BLaER1 (cell line): ENCODE measurements around the gene AKR1E2.

Experiments
- H3K27ac ChIP-seq: shearing (Covaris generic); formaldehyde crosslinking; 2 replicates; pipeline ENCODE4 v1.8.1; 2022
- H3K27me3 ChIP-seq: shearing (Covaris generic); formaldehyde crosslinking; 2 replicates; pipeline ENCODE4 v1.8.1; 2022
- H3K36me3 ChIP-seq: shearing (Covaris generic); formaldehyde crosslinking; 2 replicates; pipeline ENCODE4 v1.8.1; 2022
- H3K4me1 ChIP-seq: shearing (Covaris generic); formaldehyde crosslinking; 2 replicates; pipeline ENCODE4 v1.8.1; 2022
- H3K4me2 ChIP-seq: shearing (Covaris generic); formaldehyde crosslinking; 2 replicates; pipeline ENCODE4 v1.8.1; 2022
- H3K4me3 ChIP-seq: shearing (Covaris generic); formaldehyde crosslinking; 2 replicates; pipeline ENCODE4 v1.8.1; 2022
- H3K9ac ChIP-seq: shearing (Covaris generic); formaldehyde crosslinking; 2 replicates; pipeline ENCODE4 v1.8.1; 2022
- H3K9me3 ChIP-seq: shearing (Covaris generic); formaldehyde crosslinking; 2 replicates; pipeline ENCODE4 v1.8.1; 2022
- H4K20me1 ChIP-seq: shearing (Covaris generic); formaldehyde crosslinking; 2 replicates; pipeline ENCODE4 v1.8.1; 2022
- Cebpa-rat ChIP-seq: shearing (Covaris generic); IDR thresholded peaks from 2 replicates; pipeline ENCODE4 v1.8.1; 2022

The AKR1E2 gene

GRCh38 chr10:4825456-4825867 lies 545 bp upstream of the AKR1E2 start:
- H3K9me3 ChIP-seq = peaks cover 17% of the 10 kb centered on the region
- H3K36me3 ChIP-seq = no peaks in the 10 kb centered on the region
- H4K20me1 ChIP-seq = no peaks in the 10 kb centered on the region
- H3K27me3 ChIP-seq = peaks cover 39% of the 10 kb centered on the region
- no peak overlapping the region for H3K27ac ChIP-seq
- no peak for TF ChIP-seq Cebpa-rat
- H3K4me2 ChIP-seq = no peak overlapping the region
- H3K4me3 ChIP-seq = no peak overlapping the region
- no peak overlapping the region for H3K9ac ChIP-seq
- H3K4me1 ChIP-seq = no peaks in the 10 kb centered on the region

DNA sequence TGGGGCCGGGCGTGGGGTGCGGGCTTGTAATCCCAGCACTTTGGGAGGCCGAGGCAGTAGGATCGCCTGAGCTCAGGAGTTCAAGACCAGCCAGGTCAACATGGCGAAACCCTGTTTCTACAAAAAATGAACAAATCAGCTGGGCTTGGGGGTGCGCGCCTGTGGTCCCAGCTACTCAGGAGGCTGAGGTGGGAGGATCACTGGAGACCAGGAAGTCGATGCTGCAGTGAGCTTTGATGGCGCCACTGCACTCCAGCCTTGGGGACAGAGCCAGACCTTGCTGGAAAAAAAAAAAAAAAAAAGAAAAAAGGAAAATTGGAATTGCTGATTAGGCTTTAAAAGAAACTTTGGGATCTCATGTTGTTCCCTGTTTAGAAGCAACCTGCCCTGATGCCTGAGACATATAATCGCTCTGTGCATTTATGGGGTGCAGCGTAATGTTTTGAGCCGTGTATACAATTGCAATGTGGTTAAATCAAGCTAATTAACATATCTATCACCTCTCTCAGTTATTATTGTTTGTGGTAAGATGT lies 851 bp downstream of the AKR1E2 start:
- H3K4me2 ChIP-seq = peak overlapping the region; percentile 51; the same call in 1 of the 2 replicates

DNA sequence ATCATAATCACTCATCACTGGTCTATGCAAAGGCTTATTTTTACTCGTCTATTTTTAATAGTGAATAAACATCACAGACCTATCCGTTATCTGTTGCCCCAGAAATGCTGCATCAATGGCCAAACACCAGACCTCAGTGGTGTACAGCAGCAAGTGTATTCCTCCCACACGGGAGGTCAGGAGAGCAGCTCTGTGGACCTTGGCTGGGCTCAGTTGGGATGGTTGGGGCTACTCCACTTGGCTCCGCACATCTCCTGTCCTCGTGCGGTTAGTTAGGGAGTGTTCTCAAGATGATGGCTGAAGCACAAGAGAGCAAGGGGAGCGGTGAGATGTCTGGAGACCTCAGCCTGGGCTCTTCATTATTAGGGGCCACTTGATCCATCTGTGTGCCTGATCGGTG lies 2.0 kb downstream of the AKR1E2 start:
- Histone ChIP-seq H3K36me3 (no peaks in the 10 kb centered on the region), H3K27ac (no peak overlapping the region), H3K4me3 (no peak overlapping the region), H3K4me1 (no peaks in the 10 kb centered on the region), H3K4me2 (no peak overlapping the region), H4K20me1 (no peaks in the 10 kb centered on the region), H3K9me3 (peaks cover 17% of the 10 kb centered on the region), H3K9ac (no peak overlapping the region), H3K27me3 (peaks cover 39% of the 10 kb centered on the region)
- no peak for TF ChIP-seq Cebpa-rat

More for the DNA sequence above, 851 bp downstream of the AKR1E2 start:
- Histone ChIP-seq H3K27me3 (peaks cover 39% of the 10 kb centered on the region), H4K20me1 (no peaks in the 10 kb centered on the region), H3K27ac (no peak overlapping the region), H3K4me1 (no peaks in the 10 kb centered on the region), H3K9ac (no peak overlapping the region), H3K9me3 (peaks cover 17% of the 10 kb centered on the region), H3K36me3 (no peaks in the 10 kb centered on the region), H3K4me3 (no peak overlapping the region)
- no peak for TF ChIP-seq Cebpa-rat

DNA sequence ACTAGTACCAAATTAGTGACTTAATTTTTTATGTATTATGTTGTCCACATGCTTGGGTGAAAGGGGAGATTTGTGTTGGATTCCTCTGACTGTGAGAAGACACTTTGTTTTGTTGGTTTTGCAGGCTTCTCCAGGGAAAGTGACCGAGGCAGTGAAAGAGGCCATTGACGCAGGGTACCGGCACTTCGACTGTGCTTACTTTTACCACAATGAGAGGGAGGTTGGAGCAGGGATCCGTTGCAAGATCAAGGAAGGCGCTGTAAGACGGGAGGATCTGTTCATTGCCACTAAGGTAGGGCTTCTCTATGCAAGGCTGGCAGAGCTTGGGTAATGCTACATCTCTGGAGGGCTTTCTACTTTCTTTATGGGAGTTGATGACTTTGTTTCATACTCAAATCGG lies 4.5 kb downstream of the AKR1E2 start:
- no peaks in the 10 kb centered on the region for H3K4me1 ChIP-seq
- no peaks in the 10 kb centered on the region for H3K36me3 ChIP-seq
- H4K20me1 ChIP-seq = no peaks in the 10 kb centered on the region
- peaks cover 11% of the 10 kb centered on the region for H3K9me3 ChIP-seq
- no peak overlapping the region for H3K4me3 ChIP-seq
- peaks cover 28% of the 10 kb centered on the region for H3K27me3 ChIP-seq
- no peak overlapping the region for H3K9ac ChIP-seq
- no peak for TF ChIP-seq Cebpa-rat
- H3K4me2 ChIP-seq = no peak overlapping the region
- no peak overlapping the region for H3K27ac ChIP-seq

- Histone ChIP-seq H3K4me2 (no peak overlapping the region), H3K27ac (no peak overlapping the region), H3K36me3 (no peaks in the 10 kb centered on the region), H3K27me3 (peaks cover 23% of the 10 kb centered on the region), H3K9ac (no peak overlapping the region), H3K9me3 (peaks cover 5% of the 10 kb centered on the region; the same call in 1 of the 2 replicates), H3K4me1 (no peaks in the 10 kb centered on the region), H3K4me3 (no peak overlapping the region), H4K20me1 (no peaks in the 10 kb centered on the region)
- no peak for TF ChIP-seq Cebpa-rat
These were observed 5.1 kb downstream of the AKR1E2 start for GRCh38 chr10:4831091-4831490.

DNA sequence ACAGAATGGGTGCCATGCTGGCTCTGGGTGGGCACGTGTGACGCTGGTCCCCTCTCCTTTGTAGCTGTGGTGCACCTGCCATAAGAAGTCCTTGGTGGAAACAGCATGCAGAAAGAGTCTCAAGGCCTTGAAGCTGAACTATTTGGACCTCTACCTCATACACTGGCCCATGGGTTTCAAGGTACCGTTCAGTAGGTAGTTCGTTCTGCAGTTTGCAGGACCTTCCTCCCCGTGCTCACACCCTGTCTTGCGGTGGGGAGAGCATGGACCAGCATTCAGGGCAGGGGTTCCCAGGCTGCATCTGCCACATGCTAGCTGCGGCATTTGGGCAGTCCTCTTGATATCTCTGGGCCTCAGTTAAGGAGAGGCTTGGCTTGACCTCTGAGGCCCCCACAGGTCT lies 7.3 kb downstream of the AKR1E2 start:
- no peaks in the 10 kb centered on the region for H3K9me3 ChIP-seq
- H4K20me1 ChIP-seq = no peaks in the 10 kb centered on the region
- H3K27ac ChIP-seq = no peak overlapping the region
- no peaks in the 10 kb centered on the region for H3K36me3 ChIP-seq
- no peak for TF ChIP-seq Cebpa-rat
- H3K4me1 ChIP-seq = no peaks in the 10 kb centered on the region
- H3K4me3 ChIP-seq = no peak overlapping the region
- no peak overlapping the region for H3K9ac ChIP-seq
- H3K4me2 ChIP-seq = no peak overlapping the region
- peaks cover 1% of the 10 kb centered on the region; the same call in 1 of the 2 replicates for H3K27me3 ChIP-seq

DNA sequence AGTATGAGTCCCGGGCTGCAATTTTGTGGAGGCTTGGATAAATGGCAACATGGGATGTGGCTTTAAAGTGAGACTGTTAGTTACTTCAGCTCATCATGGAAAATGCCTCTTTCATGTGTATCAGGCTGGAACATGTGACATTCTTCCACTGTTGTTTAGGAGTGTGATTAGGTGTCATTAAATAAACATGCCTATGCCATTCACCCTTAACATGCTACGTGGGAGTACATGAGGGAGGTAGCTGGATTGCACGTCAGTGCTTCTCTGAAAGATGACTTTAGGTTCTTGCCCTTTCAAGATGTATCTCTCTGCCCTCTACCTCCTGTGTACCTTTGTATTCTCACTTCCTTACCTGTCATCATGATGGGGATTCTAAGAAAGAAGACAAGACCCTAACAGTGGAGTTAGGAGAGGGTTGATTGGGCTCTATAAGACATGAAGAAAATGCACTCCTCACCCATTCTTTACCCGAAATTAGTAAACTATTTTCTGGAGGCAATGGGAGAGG lies 8.9 kb downstream of the AKR1E2 start:
- no peaks in the 10 kb centered on the region for H3K27me3 ChIP-seq
- H3K9ac ChIP-seq = no peak overlapping the region
- no peak overlapping the region for H3K4me3 ChIP-seq
- no peak overlapping the region for H3K27ac ChIP-seq
- TF ChIP-seq Cebpa-rat = no peak
- no peaks in the 10 kb centered on the region for H4K20me1 ChIP-seq
- H3K4me1 ChIP-seq = no peaks in the 10 kb centered on the region
- no peak overlapping the region for H3K4me2 ChIP-seq
- no peaks in the 10 kb centered on the region for H3K36me3 ChIP-seq
- no peaks in the 10 kb centered on the region for H3K9me3 ChIP-seq

GRCh38 chr10:4835494-4835918 lies 9.5 kb downstream of the AKR1E2 start:
- no peak for TF ChIP-seq Cebpa-rat
- H3K27me3 ChIP-seq = no peaks in the 10 kb centered on the region

GRCh38 chr10:4836416-4836969 lies 10.5 kb downstream of the AKR1E2 start:
- no peak for TF ChIP-seq Cebpa-rat
- no peak overlapping the region for H3K9ac ChIP-seq
- H3K27ac ChIP-seq = no peak overlapping the region
- no peaks in the 10 kb centered on the region for H3K27me3 ChIP-seq
- no peaks in the 10 kb centered on the region for H3K4me1 ChIP-seq
- no peak overlapping the region for H3K4me3 ChIP-seq
- no peaks in the 10 kb centered on the region for H3K36me3 ChIP-seq
- no peaks in the 10 kb centered on the region for H4K20me1 ChIP-seq
- no peaks in the 10 kb centered on the region for H3K9me3 ChIP-seq
- H3K4me2 ChIP-seq = no peak overlapping the region

More at GRCh38 chr10:4835494-4835918, 9.5 kb downstream of the AKR1E2 start:
- H3K9ac ChIP-seq = no peak overlapping the region
- H3K4me2 ChIP-seq = no peak overlapping the region
- H4K20me1 ChIP-seq = no peaks in the 10 kb centered on the region
- H3K36me3 ChIP-seq = no peaks in the 10 kb centered on the region
- no peak overlapping the region for H3K4me3 ChIP-seq
- no peaks in the 10 kb centered on the region for H3K9me3 ChIP-seq
- H3K4me1 ChIP-seq = no peaks in the 10 kb centered on the region
- H3K27ac ChIP-seq = no peak overlapping the region

GRCh38 chr10:4837551-4837950 lies 11.5 kb downstream of the AKR1E2 start:
- Histone ChIP-seq H3K36me3 (no peaks in the 10 kb centered on the region), H3K9ac (no peak overlapping the region), H3K4me2 (no peak overlapping the region), H3K27me3 (no peaks in the 10 kb centered on the region), H3K9me3 (no peaks in the 10 kb centered on the region), H3K4me3 (no peak overlapping the region), H4K20me1 (no peaks in the 10 kb centered on the region), H3K4me1 (no peaks in the 10 kb centered on the region), H3K27ac (no peak overlapping the region)
- TF ChIP-seq Cebpa-rat = no peak
